MG63 (cell line): Measurements from ENCODE around the gene CSDE1. TPM values are rescaled to one million over a fixed set of nuclear protein-coding genes. Genes with fewer than 3 reads are reported as not detected.

Source experiments
- DNase-seq: peaks from one replicate; pipeline ENCODE4 v3.0.0-alpha.2; 2020
- H3K27me3 ChIP-seq: fragments of 250-450 bp; sonication (Bioruptor Pico); 2 replicates; pipeline ENCODE4 v1.5.1; 2020; ENCODE audit warnings: mild to moderate bottlenecking, moderate library complexity
- H3K36me3 ChIP-seq: fragments of 250-450 bp; sonication (Bioruptor Pico); 2 replicates; pipeline ENCODE4 v1.5.1; 2020; ENCODE audit warnings: mild to moderate bottlenecking, moderate library complexity
- H3K4me3 ChIP-seq: fragments of 250-450 bp; sonication (Bioruptor Pico); 2 replicates; pipeline ENCODE4 v1.5.1; 2020; ENCODE audit warnings: mild to moderate bottlenecking, moderate library complexity
- H3K9me3 ChIP-seq: fragments of 250-450 bp; sonication (Bioruptor Pico); 2 replicates; pipeline ENCODE4 v1.5.1; 2020; ENCODE audit warnings: mild to moderate bottlenecking, moderate library complexity
- total RNA-seq: library from RNA; depleted of rRNA; stranded (reverse); fragments of >200 nt; shearing (Covaris generic); gene quantifications from 2 replicates; pipeline ENCODE4 v1.2.3, GENCODE V29; 2014; ENCODE audit warnings: low replicate concordance; rRNA removed

The CSDE1 gene
- total RNA-seq, 1 experiment from 2014 or later = 267 TPM

DNA sequence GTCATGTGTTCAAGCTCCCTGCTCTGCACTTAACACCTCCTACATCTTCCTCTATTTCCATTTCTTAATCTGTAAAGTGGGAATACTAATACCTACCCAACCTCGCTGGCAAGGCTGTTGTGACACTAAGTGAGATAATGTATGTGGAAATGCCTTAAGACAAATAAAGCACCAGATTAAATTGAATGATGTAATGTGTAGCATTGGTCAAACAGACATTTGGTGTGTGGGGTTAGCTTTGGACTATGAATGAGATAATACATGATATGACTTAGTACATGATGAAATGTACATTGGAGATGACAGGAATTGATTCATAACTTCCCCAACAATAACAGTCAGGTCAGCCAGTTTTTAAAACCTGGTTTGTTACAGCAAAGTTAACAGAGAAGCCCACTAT is 67.6 kb downstream of the CSDE1 start:
- H3K27me3 ChIP-seq = no peaks in the 10 kb centered on the region
- no peaks in the 10 kb centered on the region for H3K36me3 ChIP-seq
- no peak overlapping the region for H3K4me3 ChIP-seq
- DNase-seq = no peak
- H3K9me3 ChIP-seq = no peaks in the 10 kb centered on the region

DNA sequence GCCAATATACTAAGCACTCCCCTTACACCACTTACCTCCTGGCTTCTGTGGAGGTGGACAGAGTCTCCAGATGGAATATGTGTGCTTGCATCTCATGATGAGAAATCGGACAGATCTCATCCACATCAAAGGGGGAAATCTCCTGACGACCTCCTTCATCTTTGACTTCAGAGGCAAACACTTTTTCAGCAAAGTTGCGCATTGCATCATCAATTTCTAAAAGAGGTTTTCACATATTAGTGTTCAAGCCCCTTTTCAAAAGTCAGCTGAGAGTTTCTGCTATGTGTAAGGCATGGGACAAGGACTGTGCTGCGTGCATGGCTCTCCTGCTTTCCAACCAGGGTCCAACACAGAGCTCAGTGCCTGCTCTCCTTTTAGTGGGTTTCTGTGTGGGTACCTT is 69.3 kb downstream of the CSDE1 start:
- no peak for DNase-seq
- H3K9me3 ChIP-seq = no peaks in the 10 kb centered on the region
- H3K27me3 ChIP-seq = no peaks in the 10 kb centered on the region
- no peaks in the 10 kb centered on the region for H3K36me3 ChIP-seq
- no peak overlapping the region for H3K4me3 ChIP-seq

DNA sequence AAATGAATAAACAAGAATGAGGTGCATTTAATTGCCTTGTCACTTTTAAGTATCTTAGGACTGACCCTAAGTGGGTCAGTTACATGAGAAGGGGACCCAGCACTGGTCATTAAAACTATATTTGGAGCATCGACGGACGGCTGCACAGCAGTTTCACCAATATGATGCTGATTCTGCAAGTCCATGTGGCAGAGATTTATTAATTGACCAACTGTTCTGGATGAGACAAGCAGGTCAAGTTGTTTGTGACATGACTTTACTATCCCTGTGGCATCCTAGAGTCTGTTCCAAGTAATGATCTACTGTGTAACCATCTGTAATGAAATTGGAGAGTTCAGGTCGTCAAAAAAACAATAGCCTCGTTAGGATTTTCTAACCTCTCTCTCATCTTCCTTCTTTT is 71.9 kb downstream of the CSDE1 start:
- Histone ChIP-seq H3K36me3 (no peaks in the 10 kb centered on the region), H3K4me3 (no peak overlapping the region), H3K9me3 (no peaks in the 10 kb centered on the region), H3K27me3 (no peaks in the 10 kb centered on the region)
- no peak for DNase-seq

DNA sequence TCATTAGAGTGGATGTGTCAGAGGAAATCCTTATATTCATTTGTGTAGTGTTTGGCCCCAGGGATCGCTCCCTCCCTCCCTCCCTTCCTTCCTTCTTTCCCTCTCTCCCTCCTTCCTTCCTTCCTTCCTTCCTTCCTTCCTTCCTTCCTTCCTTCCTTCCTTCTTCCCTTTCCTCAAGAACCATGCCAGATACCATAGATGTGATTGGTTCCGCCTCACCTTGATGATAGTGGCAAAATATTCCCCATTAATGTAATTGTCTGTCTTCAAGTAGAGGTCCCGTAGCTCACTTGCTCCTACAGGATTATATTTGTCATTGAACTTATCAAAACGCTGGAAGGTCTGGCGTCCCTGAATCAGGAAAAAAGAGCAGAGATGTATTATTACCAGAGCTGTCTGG is 80.1 kb downstream of the CSDE1 start:
- no peak for DNase-seq
- Histone ChIP-seq H3K36me3 (no peaks in the 10 kb centered on the region), H3K27me3 (no peaks in the 10 kb centered on the region; the same call in 1 of the 2 replicates), H3K4me3 (no peak overlapping the region), H3K9me3 (no peaks in the 10 kb centered on the region)

DNA sequence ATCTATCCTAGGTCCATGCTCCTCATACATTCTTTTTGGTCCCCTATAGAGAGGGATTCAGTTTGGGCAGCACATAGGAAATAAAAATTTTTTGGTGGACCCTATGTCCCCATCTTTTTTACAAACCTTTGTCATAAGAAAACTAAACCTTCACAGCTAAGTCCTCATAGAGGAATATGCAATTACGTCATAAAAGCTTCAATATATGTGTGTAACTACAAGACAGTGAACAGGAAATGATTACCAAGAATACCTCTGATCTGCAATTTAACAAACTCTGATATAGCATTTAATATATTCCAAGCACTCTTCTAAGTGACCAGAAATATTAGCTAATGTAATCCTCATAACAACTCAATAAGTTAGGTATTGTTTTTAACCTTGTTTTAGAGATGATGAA is 81.7 kb downstream of the CSDE1 start:
- H3K27me3 ChIP-seq = no peaks in the 10 kb centered on the region; the same call in 1 of the 2 replicates
- no peaks in the 10 kb centered on the region for H3K36me3 ChIP-seq
- H3K9me3 ChIP-seq = no peaks in the 10 kb centered on the region
- no peak for DNase-seq
- no peak overlapping the region for H3K4me3 ChIP-seq

DNA sequence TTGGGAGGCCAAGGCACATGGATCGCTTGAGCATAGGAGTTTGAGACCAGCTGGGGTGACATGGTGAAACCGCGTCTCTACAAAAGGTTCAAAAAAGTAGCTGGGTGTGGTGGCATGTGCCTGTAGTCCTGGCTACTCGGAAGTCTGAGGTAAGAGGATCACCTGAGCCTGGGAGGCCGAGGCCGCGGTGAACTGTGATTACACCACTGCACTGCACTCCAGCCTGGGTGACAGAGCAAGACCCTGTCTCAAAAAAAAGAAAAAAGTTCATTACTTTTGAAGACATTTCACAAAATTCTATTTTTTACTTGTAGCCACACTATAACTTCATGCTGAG is 85.9 kb downstream of the CSDE1 start:
- Histone ChIP-seq H3K36me3 (no peaks in the 10 kb centered on the region), H3K9me3 (no peaks in the 10 kb centered on the region), H3K4me3 (no peak overlapping the region), H3K27me3 (no peaks in the 10 kb centered on the region; the same call in 1 of the 2 replicates)
- no peak for DNase-seq

DNA sequence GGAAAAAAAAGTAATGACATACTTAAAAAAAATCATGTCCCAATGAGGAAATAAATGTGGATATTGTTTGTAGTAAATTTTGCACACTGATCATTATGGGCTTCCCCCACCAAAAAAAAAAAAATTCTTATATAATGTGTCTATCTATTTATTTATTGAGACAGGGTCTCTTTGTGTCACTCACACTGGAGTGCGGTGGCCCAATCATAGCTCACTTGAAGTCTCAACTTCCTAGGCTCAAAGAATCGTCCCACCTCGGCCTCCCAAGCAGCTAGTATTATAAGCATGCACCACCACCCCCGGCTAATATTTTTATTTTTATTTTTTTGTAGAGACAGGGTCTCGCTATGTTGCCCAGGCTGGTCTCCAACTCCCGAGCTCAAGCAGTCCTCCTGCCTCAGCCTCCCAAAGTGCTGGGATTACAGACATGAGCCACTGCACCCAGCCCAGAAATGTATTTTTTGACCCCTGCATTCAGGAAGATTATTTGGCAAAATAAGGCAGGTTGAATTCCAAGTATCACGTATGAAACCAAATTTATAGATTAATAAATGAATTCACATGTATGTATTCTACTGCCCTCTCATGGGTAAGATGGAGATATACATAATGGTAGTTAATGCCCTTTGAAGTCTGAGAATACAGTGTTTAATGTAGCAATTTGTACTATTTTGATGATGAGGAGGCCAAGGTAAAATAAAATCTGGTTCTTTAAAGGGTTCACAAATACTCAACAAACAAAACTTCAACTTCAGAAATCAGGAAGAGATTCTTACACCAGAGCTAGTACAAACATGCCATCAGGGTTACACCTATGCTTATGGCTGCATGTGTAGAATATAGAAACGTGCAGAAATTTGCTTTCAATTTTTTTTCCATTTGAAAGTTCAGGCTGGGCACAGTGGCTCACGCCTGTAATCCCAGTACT is 86.5 kb downstream of the CSDE1 start:
- Histone ChIP-seq H3K36me3 (no peaks in the 10 kb centered on the region), H3K4me3 (no peak overlapping the region), H3K27me3 (no peaks in the 10 kb centered on the region; the same call in 1 of the 2 replicates), H3K9me3 (no peaks in the 10 kb centered on the region)
- DNase-seq = no peak

DNA sequence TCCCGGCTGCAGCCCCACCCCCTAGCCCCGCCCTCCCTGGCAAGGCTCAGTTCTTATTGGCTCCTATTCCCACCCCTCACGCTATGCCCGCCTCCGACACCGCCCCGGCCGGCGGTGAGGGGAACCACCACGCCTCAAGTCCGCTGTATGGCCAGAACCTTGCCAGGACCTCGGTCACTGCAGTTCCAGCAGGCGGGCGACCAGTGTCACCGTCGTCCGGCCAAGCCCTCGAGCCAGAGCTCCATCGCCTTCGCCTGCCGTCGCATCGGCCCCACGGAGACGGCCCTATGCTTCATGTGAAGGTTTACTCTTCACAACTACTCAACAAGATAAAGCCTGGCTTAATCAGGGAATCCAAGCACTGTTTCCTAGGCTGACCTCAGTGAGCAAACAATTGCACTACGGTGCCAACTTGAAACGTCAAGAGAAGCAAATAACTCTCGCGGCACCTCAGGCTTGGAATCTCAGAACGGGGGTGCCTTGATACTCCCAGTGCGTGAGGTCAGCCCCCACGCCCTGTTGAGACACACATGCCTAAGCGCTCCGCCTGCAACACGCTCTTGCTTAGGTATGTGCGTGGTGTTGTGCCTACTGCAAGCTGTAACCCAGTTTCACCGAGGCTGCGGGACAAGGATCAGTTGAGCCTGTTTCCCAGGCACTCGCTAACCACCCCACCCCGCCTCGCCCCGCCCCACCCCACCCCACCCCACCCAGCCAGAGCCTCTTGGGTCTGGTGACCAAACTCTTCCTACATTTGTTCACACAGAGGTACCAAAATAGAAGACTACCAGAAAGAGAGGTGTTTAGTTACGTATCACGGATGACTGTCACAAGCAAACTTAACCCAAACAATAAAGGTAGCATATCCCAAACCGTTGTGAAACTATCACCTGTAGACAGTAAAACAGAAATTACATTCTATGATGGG is 87.4 kb downstream of the CSDE1 start:
- H3K36me3 ChIP-seq = no peaks in the 10 kb centered on the region
- no peaks in the 10 kb centered on the region; the same call in 1 of the 2 replicates for H3K27me3 ChIP-seq
- H3K9me3 ChIP-seq = no peaks in the 10 kb centered on the region
- peak; percentile 91 for DNase-seq
- peak overlapping the region; percentile 63 for H3K4me3 ChIP-seq

DNA sequence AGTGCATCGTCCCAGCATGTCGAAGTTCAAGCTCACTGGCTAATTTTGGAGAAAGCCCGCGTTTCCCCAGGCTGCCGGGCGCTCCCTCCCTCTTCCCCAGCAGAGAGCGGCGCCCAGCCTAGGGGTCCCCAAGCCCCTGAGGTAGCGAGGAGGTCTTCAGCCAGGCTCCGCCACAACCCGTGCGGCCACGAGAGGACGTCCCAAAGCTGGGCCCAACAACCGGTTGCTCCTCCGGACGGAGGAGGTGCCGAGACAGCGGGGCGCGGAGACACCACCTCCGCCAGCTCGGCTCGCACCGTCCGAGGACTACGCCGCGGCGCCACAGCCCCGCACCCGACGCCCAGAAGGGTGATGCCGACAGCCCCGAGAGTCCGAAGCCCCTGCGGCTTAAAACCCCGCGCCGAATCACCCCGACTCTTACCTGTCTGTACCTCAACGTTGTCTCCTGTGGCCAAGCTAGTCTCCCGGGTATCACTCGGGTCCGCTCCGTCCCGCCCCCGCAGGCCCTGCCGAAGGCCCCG is 88.2 kb downstream of the CSDE1 start, which contains the start of gene DENND2C:
TSS of gene DENND2C (minus strand) at position 488 of the 521 bp plus-strand sequence. CDS start 44,065 bp downstream, outside the sequence.
- no peaks in the 10 kb centered on the region for H3K9me3 ChIP-seq
- H3K4me3 ChIP-seq = peak within 1 kb of the TSS; percentile 63
- no peaks in the 10 kb centered on the region for H3K36me3 ChIP-seq
- no peak for DNase-seq
- H3K27me3 ChIP-seq = no peaks in the 10 kb centered on the region; the same call in 1 of the 2 replicates

DNA sequence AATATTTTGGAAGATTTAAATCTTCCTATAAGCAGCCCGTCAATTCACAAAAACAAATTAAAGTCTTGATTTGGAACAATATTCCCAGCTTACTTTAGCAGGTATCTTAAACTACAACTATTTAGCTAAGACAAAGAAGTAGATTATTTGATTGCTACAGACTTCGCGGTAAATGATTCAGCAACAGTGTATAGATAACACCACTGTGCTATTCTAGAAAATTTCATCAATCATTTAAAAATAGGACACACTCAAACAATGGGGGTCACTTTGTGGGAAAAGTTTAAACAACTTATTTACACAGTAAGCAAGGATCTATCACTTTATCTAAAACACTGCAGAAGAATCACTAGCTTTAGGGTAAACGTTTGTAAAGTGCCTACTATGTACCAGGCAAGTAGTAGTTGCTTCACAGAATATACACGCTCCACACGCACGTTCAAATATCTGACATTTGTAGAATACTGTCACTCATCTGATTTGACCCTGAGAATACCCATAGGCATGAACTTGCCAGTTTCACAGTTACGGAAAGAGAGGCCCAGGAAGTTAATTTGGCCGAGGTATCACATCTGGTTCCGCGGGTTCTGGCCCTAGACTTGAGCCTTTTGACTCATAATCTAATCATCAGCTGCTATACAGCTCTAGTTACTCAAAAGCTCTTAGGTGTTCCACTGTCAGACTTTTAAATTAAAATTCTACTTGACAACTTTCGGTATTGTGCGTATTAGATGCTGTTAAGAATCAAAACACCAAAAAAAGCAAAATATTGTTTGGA is 88.8 kb downstream of the CSDE1 start:
- Histone ChIP-seq H3K9me3 (no peaks in the 10 kb centered on the region), H3K27me3 (no peaks in the 10 kb centered on the region; the same call in 1 of the 2 replicates), H3K4me3 (peak overlapping the region; percentile 63), H3K36me3 (no peaks in the 10 kb centered on the region)
- DNase-seq = peak; percentile 53

DNA sequence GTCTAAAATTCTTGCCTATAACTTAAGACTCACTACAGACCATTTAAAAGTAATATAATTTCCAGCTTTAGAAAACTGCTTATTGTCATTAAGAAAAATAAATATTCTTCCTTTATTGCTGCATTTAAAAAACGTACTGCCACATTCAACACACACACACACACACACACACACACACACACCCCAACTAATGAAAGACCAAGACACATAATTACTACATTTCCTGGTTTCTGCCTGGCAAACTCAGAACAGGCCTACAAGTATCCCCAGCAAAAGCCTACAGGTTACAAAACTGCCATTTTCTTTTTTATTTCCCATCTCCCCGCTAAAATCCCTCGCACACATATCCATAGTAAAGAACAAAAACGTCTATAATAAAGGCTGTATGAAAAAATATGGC is 89.4 kb downstream of the CSDE1 start:
- H3K27me3 ChIP-seq = no peaks in the 10 kb centered on the region; the same call in 1 of the 2 replicates
- no peak overlapping the region for H3K4me3 ChIP-seq
- no peak for DNase-seq
- no peaks in the 10 kb centered on the region for H3K36me3 ChIP-seq
- H3K9me3 ChIP-seq = no peaks in the 10 kb centered on the region

DNA sequence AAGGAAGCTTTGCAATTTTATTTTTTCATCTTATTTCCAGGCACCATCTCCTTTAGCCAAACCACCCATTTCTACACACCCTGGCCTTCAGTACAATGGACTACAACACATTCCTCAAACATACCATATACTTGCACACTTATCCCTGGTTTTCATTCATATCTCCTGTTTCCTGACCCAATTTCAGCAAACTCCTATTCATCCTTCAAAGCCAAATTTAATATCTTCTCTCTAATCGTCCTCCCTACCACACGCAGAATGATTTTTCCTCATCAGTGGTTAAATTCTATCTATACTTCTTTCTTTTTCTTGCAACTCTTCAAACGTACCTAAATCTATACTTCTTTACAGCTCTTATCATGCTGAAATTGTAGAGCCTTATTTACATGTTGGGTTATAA is 90.8 kb downstream of the CSDE1 start:
- Histone ChIP-seq H3K4me3 (no peak overlapping the region), H3K36me3 (no peaks in the 10 kb centered on the region), H3K27me3 (no peaks in the 10 kb centered on the region), H3K9me3 (no peaks in the 10 kb centered on the region)
- DNase-seq = no peak

Other genes starting within 250 kb of the CSDE1 start
- 16.9 and 43.4 TPM in 2 replicates for gene TRIM33, start 246.8 kb downstream of the CSDE1 start, total RNA-seq
- gene BCAS2, start 176.4 kb downstream of the CSDE1 start, total RNA-seq = 26.5 and 44.2 TPM in 2 replicates
- gene DENND2C, start 87.9 kb downstream of the CSDE1 start, total RNA-seq = 1.7 and 1.8 TPM in 2 replicates
- gene AMPD1, start 62.4 kb downstream of the CSDE1 start, total RNA-seq = not detected in 2 replicates
- 77.3 and 111 TPM in 2 replicates for gene NRAS, start 41.2 kb downstream of the CSDE1 start, total RNA-seq
- 27.8 and 36.7 TPM in 2 replicates for gene SIKE1, start 22.7 kb upstream of the CSDE1 start, total RNA-seq
- gene SYCP1, start 96.9 kb upstream of the CSDE1 start, total RNA-seq = not detected in 2 replicates